GM12878 (cell line): ENCODE measurements around the gene DDIT3. TPM values are rescaled to one million over a fixed set of nuclear protein-coding genes. Genes with fewer than 3 reads are reported as not detected.

Source experiments
- ATAC-seq: fragments of 200-7000 bp; cut with Tn5 transposase; 3 replicates; pipeline ENCODE4 v1.9.1; 2020; ENCODE audit warnings: mild to moderate bottlenecking, moderate library complexity
- BruUV-seq: library from RNA; stranded (reverse); fragments of 400-500 nt; replicated peaks from 2 replicates; lab custom pipeline; 2021; lab: Mats Ljungman, UMichigan
- CTCF ChIA-PET: fragments of 300-600 bp; sonication (Branson Sonifier 250); formaldehyde crosslinking; extraction: SDS; loops from one replicate; lab custom pipeline; 2021; ENCODE audit warnings: inconsistent platforms; lab: Yijun Ruan, JAX
- POLR2A ChIA-PET: fragments of 350-600 bp; formaldehyde crosslinking; extraction: SDS; loops from one replicate; lab custom pipeline; 2021; ENCODE audit warnings: inconsistent platforms; lab: Charles Lee
- RAD21 ChIA-PET: fragments of 300-600 bp; sonication (Branson Sonifier 250); formaldehyde crosslinking; loops from one replicate; lab custom pipeline; 2023; ENCODE audit warnings: antibody characterized with exemption; ENCODE audit not compliant: unreplicated experiment; lab: Charles Lee
- SMC1A ChIA-PET: fragments of 300-600 bp; sonication (Branson Sonifier 250); formaldehyde crosslinking; loops from one replicate; lab custom pipeline; 2023; ENCODE audit not compliant: unreplicated experiment, uncharacterized antibody; lab: Charles Lee
- DNase-seq: peaks from one replicate; pipeline ENCODE4 v3.0.0-alpha.2; 2011; ENCODE audit warnings: low read depth, low spot score
- FAIRE-seq: peaks from 3 replicates; lab custom pipeline; 2011; peaks lifted over from hg19 to GRCh38; lab: Jason Lieb, UNC
- H2AFZ ChIP-seq: 2 replicates; pipeline ENCODE4 v1.6.0; 2011; ENCODE audit warnings: low read depth, low read length, control low read depth; ENCODE audit not compliant: control insufficient read depth
- H3K27ac ChIP-seq: 2 replicates; pipeline ENCODE4 v1.5.1; 2011; ENCODE audit warnings: control low read depth; ENCODE audit not compliant: control insufficient read depth, insufficient read depth
- H3K27me3 ChIP-seq, 2 experiments: replicated peaks in 1 of 2; 2 replicates each; pipeline versions ENCODE4 v1.6.0 to v1.6.1; 2011; ENCODE audit warnings: low read length in 1 of 2; ENCODE audit not compliant: control insufficient read depth in 2 of 2, insufficient read depth in 2 of 2
- H3K36me3 ChIP-seq, 2 experiments: 2 replicates each; pipeline ENCODE4 v1.5.1; 2011; ENCODE audit warnings: low read length in 1 of 2; ENCODE audit not compliant: control insufficient read depth in 2 of 2, insufficient read depth in 2 of 2
- H3K4me1 ChIP-seq: 2 replicates; pipeline ENCODE4 v1.6.1; 2011; ENCODE audit warnings: mild to moderate bottlenecking, low read length, moderate library complexity, mixed read lengths; ENCODE audit not compliant: control insufficient read depth, insufficient read depth
- H3K4me2 ChIP-seq: 2 replicates; pipeline ENCODE4 v1.6.0; 2011; ENCODE audit warnings: control low read depth; ENCODE audit not compliant: control insufficient read depth, insufficient read depth
- H3K4me3 ChIP-seq: fragments of 200-600 bp; sonication (generic); 2 replicates; pipeline ENCODE4 v1.5.1; 2016
- H3K79me2 ChIP-seq: 2 replicates; pipeline ENCODE4 v1.6.0; 2011; ENCODE audit warnings: low read length; ENCODE audit not compliant: control insufficient read depth, insufficient read depth
- H3K9ac ChIP-seq: 2 replicates; pipeline ENCODE4 v1.8.0; 2011; ENCODE audit warnings: low read length, control low read depth, mixed read lengths; ENCODE audit not compliant: control insufficient read depth, insufficient read depth
- H3K9me3 ChIP-seq: replicated peaks from 3 replicates; pipeline ENCODE4 v1.5.1; 2011; ENCODE audit warnings: mild to moderate bottlenecking, low read length; ENCODE audit not compliant: control insufficient read depth, insufficient read depth
- H4K20me1 ChIP-seq: 2 replicates; pipeline ENCODE4 v1.6.0; 2011; ENCODE audit not compliant: control insufficient read depth, insufficient read depth
- ATF3 ChIP-seq: IDR thresholded peaks from 2 replicates; pipeline ENCODE4 v1.6.1; 2011; ENCODE audit warnings: low read depth, mild to moderate bottlenecking, low read length, moderate library complexity, borderline replicate concordance; ENCODE audit errors: extremely low read depth
- ATF7 ChIP-seq: fragments of 450-650 bp; IDR thresholded peaks from 2 replicates; pipeline ENCODE4 v1.6.1; 2016; ENCODE audit warnings: low read depth, mild to moderate bottlenecking
- CBFB ChIP-seq: IDR thresholded peaks from 2 replicates; pipeline ENCODE4 v1.6.1; 2016; ENCODE audit warnings: antibody characterized with exemption, low read depth
- ESRRA ChIP-seq: IDR thresholded peaks from 2 replicates; pipeline ENCODE4 v1.6.1; 2012; ENCODE audit warnings: mild to moderate bottlenecking, low read length, improper control_type of control experiment
- LARP7 ChIP-seq: fragments of 450-650 bp; IDR thresholded peaks from 2 replicates; pipeline ENCODE4 v1.6.1; 2017; ENCODE audit warnings: mild to moderate bottlenecking
- NR2C2 ChIP-seq: IDR thresholded peaks from 2 replicates; pipeline ENCODE4 v1.6.1; 2011; ENCODE audit warnings: borderline replicate concordance, low read depth; ENCODE audit not compliant: control insufficient read depth, insufficient read length
- PBX3 ChIP-seq: IDR thresholded peaks from 2 replicates; pipeline ENCODE4 v1.6.1; 2011; ENCODE audit warnings: mild to moderate bottlenecking, low read depth, low read length, moderate library complexity; ENCODE audit not compliant: insufficient replicate concordance
- RB1 ChIP-seq: fragments of 450-650 bp; formaldehyde crosslinking; IDR thresholded peaks from 2 replicates; pipeline ENCODE4 v1.6.1; 2017; ENCODE audit warnings: mild to moderate bottlenecking, borderline replicate concordance
- SMARCA5 ChIP-seq: fragments of 450-650 bp; IDR thresholded peaks from 2 replicates; pipeline ENCODE4 v1.6.1; 2017; ENCODE audit warnings: mild to moderate bottlenecking
- SMC3 ChIP-seq: IDR thresholded peaks from 2 replicates; pipeline ENCODE4 v1.6.1; 2011; ENCODE audit warnings: low read length, improper control_type of control experiment, borderline replicate concordance
- SP1 ChIP-seq: IDR thresholded peaks from one replicate; pipeline ENCODE4 v1.6.1; 2011; ENCODE audit warnings: low read depth, low read length
- SPI1 ChIP-seq: IDR thresholded peaks from 2 replicates; pipeline ENCODE4 v1.6.1; 2011; ENCODE audit warnings: low read depth, mild to moderate bottlenecking, low read length, moderate library complexity, borderline replicate concordance; ENCODE audit not compliant: insufficient read depth
- STAT3 ChIP-seq: IDR thresholded peaks from 2 replicates; pipeline ENCODE4 v1.6.1; 2011; ENCODE audit warnings: low read depth, low read length, improper control_type of control experiment
- TAF1 ChIP-seq: IDR thresholded peaks from 2 replicates; pipeline ENCODE4 v1.6.1; 2011; ENCODE audit warnings: mild to moderate bottlenecking, low read depth, low read length, borderline replicate concordance
- USF2 ChIP-seq: IDR thresholded peaks from 2 replicates; pipeline ENCODE4 v1.6.1; 2011; ENCODE audit warnings: low read depth, low read length, improper control_type of control experiment, borderline replicate concordance
- ZBTB33 ChIP-seq: fragments of 450-650 bp; IDR thresholded peaks from 2 replicates; pipeline ENCODE4 v1.6.1; 2017; ENCODE audit warnings: mild to moderate bottlenecking
- ZNF24 ChIP-seq: fragments of 450-650 bp; IDR thresholded peaks from 2 replicates; pipeline ENCODE4 v1.6.1; 2017; ENCODE audit warnings: antibody characterized with exemption, mild to moderate bottlenecking
- ZNF622 ChIP-seq: fragments of 450-650 bp; IDR thresholded peaks from 2 replicates; pipeline ENCODE4 v1.6.1; 2017; ENCODE audit warnings: mild to moderate bottlenecking, inconsistent platforms
- WGBS: methylation state at CpG from one replicate; pipeline ENCODE4 v1.1.6; 2016; ENCODE audit warnings: low lambda C conversion rate; ENCODE audit not compliant: insufficient replicate concordance, insufficient coverage; ENCODE audit errors: missing lambda C conversion rate; 5-methylcytosine and 5-hydroxymethylcytosine counted together
- in situ Hi-C: fragments of 300-500 bp; cut with MboI; formaldehyde crosslinking; loops from 9 replicates; pipeline ENCODE4 v1.14.3; 2018; ENCODE audit warnings: mixed read lengths
- intact Hi-C: fragments of 100-400 bp; cut with micrococcal nuclease; formaldehyde crosslinking; loops from one replicate; pipeline ENCODE4 v1.14.2; 2022; ENCODE audit not compliant: unreplicated experiment
- polyA plus RNA-seq, 11 experiments: library from polyadenylated mRNA; depleted of rRNA in 4 of 11; unstranded in 6 of 11; stranded (reverse) in 5 of 11; fragments of >200 nt; fragmentation: Nextera tagmentation in 4 of 11; fragmentation: Illumina TruSeq in 1 of 11; extraction: Ambion mirVana in 4 of 11; extraction: Trizol in 1 of 11; gene quantifications; 1 replicate in 1 of 11; 2 replicates in 10 of 11; pipeline versions ENCODE4 v1.2.1 to v1.2.3, GENCODE V29; 2011 to 2016; ENCODE audit warnings: inconsistent platforms in 2 of 11, missing spikeins in 2 of 11, low read depth in 1 of 11
- total RNA-seq, 4 experiments: library from RNA; depleted of rRNA in 3 of 4; stranded (reverse); fragments of >200 nt in 3 of 4; fragmentation: Illumina TruSeq in 1 of 4; extraction: Trizol in 1 of 4; gene quantifications; 2 replicates each; pipeline versions ENCODE4 v1.2.1 to v1.2.3, GENCODE V29; 2013 to 2021

Gene DDIT3
- total and polyA plus RNA-seq, 10 of the 15 experiments (the other 5 are each of a cell fraction or from before 2014, with no cell fraction given) = 9.2 to 28.9 (median 15.5) TPM

GRCh38 chr12:57487597-57488401, 32.5 kb downstream of the DDIT3 start, which contains the start of gene MARS1:
TSS of gene MARS1 (plus strand) at chr12:57488068. CDS start at chr12:57488091, 23 bp downstream.
- no peaks in the 10 kb centered on the region for H3K27me3 ChIP-seq
- no peaks in the 10 kb centered on the region for H4K20me1 ChIP-seq
- ChIA-PET POLR2A (interaction anchor here (1.2 to 1.6 kb wide), 3 partner anchors 25 to 36 kb away, joined by 3 to 6 read pairs (median 5); partner anchors contain the start of gene DDIT3), SMC1A (interaction anchor here (2.0 kb wide), 1 partner anchor 29 kb away, joined by 8 read pairs; the partner anchor contains the start of gene GLI1), RAD21 (interaction anchor here (0.6 to 1.2 kb wide), 2 partner anchors 11 to 36 kb away, joined by 3 read pairs; no protein-coding TSS in a partner anchor), CTCF (interaction anchor here (0.5 to 2.7 kb wide), 4 partner anchors 11 to 108 kb away, joined by 3 to 13 read pairs (median 6); no protein-coding TSS in a partner anchor)
- in situ Hi-C loops (no loop called here), intact Hi-C loops (no loop called here)
- peak within 1 kb of the TSS; percentile 58 for H3K4me2 ChIP-seq
- no TSS peak for BruUV-seq
- no peaks in the 10 kb centered on the region for H3K9me3 ChIP-seq
- peak; percentile 96 for FAIRE-seq
- peak within 1 kb of the TSS; percentile 49 for H2AFZ ChIP-seq
- peaks cover 6 to 16% of the 10 kb centered on the region in 2 experiments for H3K36me3 ChIP-seq
- peak; percentile 99 for ATAC-seq
- H3K4me1 ChIP-seq = peaks cover 6% of the 10 kb centered on the region
- WGBS = 7% methylated on average over 41 of the region's 47 CpGs
- H3K4me3 ChIP-seq = peak within 1 kb of the TSS; percentile 97
- peak; percentile 95 for DNase-seq
- peaks cover 17% of the 10 kb centered on the region for H3K79me2 ChIP-seq
- peak within 1 kb of the TSS; percentile 74 for H3K9ac ChIP-seq
- peak within 1 kb of the TSS; percentile 76 for H3K27ac ChIP-seq
- TF ChIP-seq SMC3 (no peak), ZBTB33 (no peak), SP1 (no peak), NR2C2 (no peak), TAF1 (peak; percentile 55; the same call in 1 of the 2 replicates), SPI1 (peak; percentile 36; the same call in 1 of the 2 replicates), LARP7 (0 out of 2 replicates have a peak, but pooled peaks have one; percentile 49), ZNF622 (no peak), PBX3 (no peak), SMARCA5 (0 out of 2 replicates have a peak, but pooled peaks have one; percentile 41), ATF7 (peak; percentile 82), ATF3 (peak; percentile 47; the same call in 1 of the 2 replicates), CBFB (no peak), STAT3 (no peak), RB1 (0 out of 2 replicates have a peak, but pooled peaks have one; percentile 64), ESRRA (no peak), ZNF24 (no peak), USF2 (no peak)
